Omental fat pad (tissue), 4 donors: ENCODE data around the gene OTOP2. TPM values are rescaled to one million over a fixed set of nuclear protein-coding genes. Genes with fewer than 3 reads are reported as not detected.

Experiments
- ATAC-seq: fragments of 150-250 bp; one replicate; pipeline ENCODE4 v1.9.1; 2016; ENCODE audit warnings: mild to moderate bottlenecking, moderate library complexity; ENCODE audit not compliant: low FRiP score
- DNase-seq: peaks from one replicate; pipeline ENCODE4 v3.0.0-alpha.2; 2019; ENCODE audit warnings: low spot score
- total RNA-seq, 4 donors: library from RNA; depleted of rRNA; stranded (reverse); fragments of >200 nt; gene quantifications; one replicate each; pipeline ENCODE4 v1.1.0, GENCODE V29; 2016
- TF ChIP-seq, protein P1 (sequence below), 3 donors: fragments of 450-650 bp; IDR thresholded peaks; one replicate each; pipeline ENCODE4 v1.5.1; 2016 to 2017; ENCODE audit warnings: antibody characterized with exemption in 3 of 3, mild to moderate bottlenecking in 3 of 3, moderate library complexity in 2 of 3

OTOP2 gene
- total RNA-seq, 4 donors from 2014 or later: not detected

DNA sequence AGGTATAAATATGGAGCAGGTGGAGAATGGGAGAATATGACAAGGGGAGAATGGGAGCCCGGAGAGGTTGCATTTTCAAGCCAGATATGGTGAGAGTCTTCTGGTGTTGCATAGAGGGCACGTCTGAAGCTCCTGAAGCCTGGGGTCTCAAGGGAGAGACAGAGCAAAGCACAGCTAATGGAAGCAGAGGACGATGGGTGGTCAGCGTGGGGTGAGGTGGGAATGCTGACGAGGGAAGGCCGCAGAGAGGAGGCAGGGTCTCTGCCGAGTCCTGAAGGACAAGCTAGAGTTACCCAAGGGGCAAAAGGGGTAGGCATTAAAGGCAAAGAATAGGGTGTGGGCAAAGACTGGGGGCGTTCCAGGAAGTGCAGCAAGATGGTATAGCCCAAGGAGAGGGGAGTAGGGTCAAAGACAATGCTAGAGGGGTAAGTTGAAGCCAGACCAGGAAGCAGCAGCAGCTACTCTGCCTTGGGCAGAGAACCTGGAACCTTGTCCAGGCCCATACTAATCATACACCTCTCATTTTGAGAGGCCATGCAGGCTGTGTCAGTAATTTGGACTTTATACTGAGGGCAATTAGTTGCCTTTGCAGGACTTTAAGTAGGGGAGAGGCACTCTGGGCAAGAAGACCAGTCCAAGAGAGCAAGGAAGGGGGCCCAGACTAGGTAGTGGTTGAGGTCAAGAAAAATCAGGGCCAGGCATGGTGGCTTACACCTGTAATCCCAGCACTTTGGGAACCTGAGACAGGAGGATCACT lies 14.3 kb downstream of the OTOP2 start:
- TF ChIP-seq, protein P1, sequence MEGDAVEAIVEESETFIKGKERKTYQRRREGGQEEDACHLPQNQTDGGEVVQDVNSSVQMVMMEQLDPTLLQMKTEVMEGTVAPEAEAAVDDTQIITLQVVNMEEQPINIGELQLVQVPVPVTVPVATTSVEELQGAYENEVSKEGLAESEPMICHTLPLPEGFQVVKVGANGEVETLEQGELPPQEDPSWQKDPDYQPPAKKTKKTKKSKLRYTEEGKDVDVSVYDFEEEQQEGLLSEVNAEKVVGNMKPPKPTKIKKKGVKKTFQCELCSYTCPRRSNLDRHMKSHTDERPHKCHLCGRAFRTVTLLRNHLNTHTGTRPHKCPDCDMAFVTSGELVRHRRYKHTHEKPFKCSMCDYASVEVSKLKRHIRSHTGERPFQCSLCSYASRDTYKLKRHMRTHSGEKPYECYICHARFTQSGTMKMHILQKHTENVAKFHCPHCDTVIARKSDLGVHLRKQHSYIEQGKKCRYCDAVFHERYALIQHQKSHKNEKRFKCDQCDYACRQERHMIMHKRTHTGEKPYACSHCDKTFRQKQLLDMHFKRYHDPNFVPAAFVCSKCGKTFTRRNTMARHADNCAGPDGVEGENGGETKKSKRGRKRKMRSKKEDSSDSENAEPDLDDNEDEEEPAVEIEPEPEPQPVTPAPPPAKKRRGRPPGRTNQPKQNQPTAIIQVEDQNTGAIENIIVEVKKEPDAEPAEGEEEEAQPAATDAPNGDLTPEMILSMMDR (IDR thresholded peaks at IDR 0.05): no peak
- DNase-seq (no peak), ATAC-seq (no peak)

- DNase-seq (no peak), ATAC-seq (no peak)
- TF ChIP-seq, protein P1 (IDR thresholded peaks at IDR 0.05): no peak
These were observed 15.5 kb downstream of the OTOP2 start for GRCh38 chr17:74939534-74939933.

DNA sequence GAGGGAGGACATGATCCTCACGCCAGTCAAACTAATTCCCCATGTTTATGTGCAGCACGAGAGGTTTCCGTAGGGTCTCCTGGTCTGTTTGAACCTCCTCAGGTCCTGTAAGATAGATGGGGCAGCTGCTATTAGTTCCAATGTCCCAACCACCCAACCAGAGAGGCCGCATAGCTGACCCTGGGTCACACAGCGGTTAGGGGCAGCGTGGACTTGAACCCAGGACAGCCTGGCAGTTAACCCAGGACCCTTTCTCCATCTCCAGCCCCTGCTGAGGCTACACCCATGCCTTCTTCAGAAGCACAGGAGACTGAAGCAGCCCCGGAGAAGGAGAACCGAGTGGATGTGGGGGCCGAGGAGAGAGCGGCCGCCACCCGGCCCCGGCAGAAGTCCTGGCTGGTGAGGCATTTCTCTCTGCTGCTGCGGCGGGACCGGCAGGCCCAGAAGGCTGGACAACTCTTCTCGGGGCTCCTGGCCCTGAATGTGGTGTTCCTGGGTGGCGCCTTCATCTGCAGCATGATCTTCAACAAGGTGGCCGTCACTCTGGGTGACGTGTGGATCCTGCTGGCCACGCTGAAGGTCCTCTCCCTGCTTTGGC lies 17.2 kb downstream of the OTOP2 start:
- TF ChIP-seq, protein P1 (IDR thresholded peaks at IDR 0.05): no peak
- DNase-seq (no peak), ATAC-seq (no peak)

GRCh38 chr17:74943808-74944522 lies 19.9 kb downstream of the OTOP2 start:
- no peak for ATAC-seq
- no peak for DNase-seq
- TF ChIP-seq, protein P1 (IDR thresholded peaks at IDR 0.05): no peak

DNA sequence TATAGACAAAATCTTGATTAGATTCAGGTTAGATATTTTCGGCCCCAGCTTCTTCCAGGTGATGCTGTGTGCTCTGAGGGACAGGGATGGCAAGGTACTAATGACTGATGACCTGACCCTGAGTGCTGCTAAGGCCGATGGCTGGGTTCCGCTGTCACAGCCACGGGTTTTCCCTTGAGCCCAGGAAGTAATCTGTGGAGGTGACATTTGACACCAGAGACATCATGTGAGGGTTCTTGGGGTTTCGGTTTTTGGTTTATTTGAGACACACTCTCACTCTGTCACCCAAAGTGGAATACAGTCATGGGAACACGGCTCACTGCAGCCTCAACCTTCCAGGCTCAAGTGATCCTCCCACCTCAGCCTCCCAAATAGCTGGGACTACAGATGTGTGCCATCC lies 21.5 kb downstream of the OTOP2 start:
- DNase-seq: no peak
- TF ChIP-seq, protein P1 (IDR thresholded peaks at IDR 0.05): no peak
- no peak for ATAC-seq

DNA sequence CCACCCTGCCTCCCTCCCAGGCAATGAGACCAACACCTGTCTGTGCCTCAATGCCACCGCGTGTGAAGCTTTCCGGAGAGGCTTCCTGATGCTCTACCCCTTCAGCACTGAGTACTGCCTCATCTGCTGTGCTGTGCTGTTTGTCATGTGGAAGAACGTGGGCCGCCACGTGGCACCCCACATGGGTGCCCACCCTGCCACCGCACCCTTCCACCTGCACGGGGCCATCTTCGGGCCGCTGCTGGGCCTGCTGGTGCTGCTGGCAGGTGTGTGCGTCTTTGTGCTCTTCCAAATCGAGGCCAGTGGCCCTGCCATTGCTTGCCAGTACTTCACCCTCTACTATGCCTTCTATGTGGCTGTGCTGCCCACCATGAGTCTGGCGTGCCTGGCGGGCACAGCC lies 22.6 kb downstream of the OTOP2 start:
- TF ChIP-seq, protein P1 (IDR thresholded peaks at IDR 0.05): no peak
- ATAC-seq (no peak), DNase-seq (no peak)
